CD14-positive monocyte (primary cell): ENCODE measurements around the gene ABHD10. TPM values are rescaled to one million over a fixed set of nuclear protein-coding genes. Genes with fewer than 3 reads are reported as not detected.

Source experiments
- DNase-seq, 3 donors: peaks; one replicate each; pipeline ENCODE4 v3.0.0-alpha.2; 2011 to 2022
- H2AFZ ChIP-seq: 2 replicates; pipeline ENCODE4 v1.6.0; 2012; ENCODE audit warnings: mild to moderate bottlenecking, low read depth, low read length, inconsistent platforms; ENCODE audit not compliant: insufficient read depth, poor library complexity, severe bottlenecking
- H3K27ac ChIP-seq, 2 donors: 1 replicate in 1 of 2; 2 replicates in 1 of 2; pipeline ENCODE4 v1.5.1; 2012 to 2013; ENCODE audit warnings: low read length in 2 of 2, control low read depth in 1 of 2, inconsistent platforms in 1 of 2, low read depth in 1 of 2, mild to moderate bottlenecking in 1 of 2
- H3K27me3 ChIP-seq, 2 donors: one replicate each; pipeline versions ENCODE4 v1.6.0 to v1.6.1; 2011 to 2013; ENCODE audit warnings: low read length in 2 of 2; ENCODE audit not compliant: control insufficient read depth in 2 of 2, insufficient read depth in 2 of 2
- H3K36me3 ChIP-seq, 2 donors: replicated peaks in 1 of 2; 1 replicate in 1 of 2; 2 replicates in 1 of 2; pipeline versions ENCODE4 v1.5.1 to v1.6.1; 2012 to 2013; ENCODE audit warnings: low read length in 2 of 2, control low read depth in 1 of 2, inconsistent platforms in 1 of 2, mild to moderate bottlenecking in 1 of 2; ENCODE audit not compliant: insufficient read depth in 2 of 2, control insufficient read depth in 1 of 2
- H3K4me1 ChIP-seq, 2 donors: 1 replicate in 1 of 2; 2 replicates in 1 of 2; pipeline versions ENCODE4 v1.5.1 to v1.6.1; 2012 to 2013; ENCODE audit warnings: low read length in 2 of 2, control low read depth in 1 of 2, inconsistent platforms in 1 of 2, mild to moderate bottlenecking in 1 of 2, moderate library complexity in 1 of 2; ENCODE audit not compliant: insufficient read depth in 2 of 2, control insufficient read depth in 1 of 2
- H3K4me2 ChIP-seq: replicated peaks from 2 replicates; pipeline ENCODE3; 2012; ENCODE audit warnings: low read length, moderate library complexity, mild to moderate bottlenecking; ENCODE audit not compliant: poor library complexity, severe bottlenecking; ENCODE audit errors: extremely low read depth
- H3K4me3 ChIP-seq, 3 experiments: fragments of 200-600 bp in 1 of 3; sonication (generic) in 1 of 3; replicated peaks in 1 of 3; 1 replicate in 2 of 3; 2 replicates in 1 of 3; pipeline ENCODE4 v1.5.1; 2011 to 2013; ENCODE audit warnings: low read length in 3 of 3, mild to moderate bottlenecking in 3 of 3, control low read depth in 2 of 3, low read depth in 2 of 3, inconsistent platforms in 1 of 3, moderate library complexity in 1 of 3
- H3K79me2 ChIP-seq: 2 replicates; pipeline ENCODE4 v1.6.0; 2012; ENCODE audit warnings: mild to moderate bottlenecking, control low read depth, inconsistent platforms, low read length, moderate library complexity; ENCODE audit not compliant: insufficient read depth
- H3K9ac ChIP-seq: 2 replicates; pipeline ENCODE4 v1.6.0; 2017; ENCODE audit warnings: low read length, mild to moderate bottlenecking; ENCODE audit not compliant: insufficient read depth, poor library complexity, severe bottlenecking
- H3K9me3 ChIP-seq, 2 donors: replicated peaks in 1 of 2; 1 replicate in 1 of 2; 2 replicates in 1 of 2; pipeline versions ENCODE4 v1.5.1 to v1.6.1; 2012 to 2013; ENCODE audit warnings: low read length in 2 of 2, control low read depth in 1 of 2; ENCODE audit not compliant: control insufficient read depth in 1 of 2, insufficient read depth in 1 of 2
- H4K20me1 ChIP-seq: 2 replicates; pipeline ENCODE4 v1.6.0; 2012; ENCODE audit warnings: mild to moderate bottlenecking, low read length, control low read depth, moderate library complexity; ENCODE audit not compliant: insufficient read depth
- H3K27ac Mint-ChIP-seq, 7 donors: one replicate each; pipeline ENCODE4 v1.8.0; 2020; ENCODE audit warnings: mild to moderate bottlenecking in 7 of 7, mixed read lengths in 7 of 7, moderate library complexity in 6 of 7, inconsistent platforms in 2 of 7
- H3K27me3 Mint-ChIP-seq, 3 donors: one replicate each; pipeline ENCODE4 v1.8.0; 2021 to 2022; ENCODE audit warnings: low read depth in 3 of 3, mild to moderate bottlenecking in 3 of 3, mixed read lengths in 3 of 3, moderate library complexity in 3 of 3, inconsistent platforms in 1 of 3
- H3K36me3 Mint-ChIP-seq, 2 donors: one replicate each; pipeline ENCODE4 v1.8.0; 2020; ENCODE audit warnings: mixed read lengths in 2 of 2, inconsistent platforms in 1 of 2, mild to moderate bottlenecking in 1 of 2
- H3K4me1 Mint-ChIP-seq: one replicate; pipeline ENCODE4 v1.8.0; 2020; ENCODE audit warnings: mild to moderate bottlenecking, mixed read lengths
- H3K4me3 Mint-ChIP-seq, 2 donors: one replicate each; pipeline ENCODE4 v1.8.0; 2020; ENCODE audit warnings: mild to moderate bottlenecking in 2 of 2, mixed read lengths in 2 of 2, moderate library complexity in 1 of 2
- H3K9me3 Mint-ChIP-seq, 7 donors: one replicate each; pipeline ENCODE4 v1.8.0; 2020 to 2022; ENCODE audit warnings: mixed read lengths in 7 of 7, mild to moderate bottlenecking in 6 of 7, moderate library complexity in 6 of 7, inconsistent platforms in 2 of 7
- WGBS: methylation state at CpG from one replicate; pipeline ENCODE4 v1.1.5; 2013; ENCODE audit warnings: missing lambda C conversion rate; ENCODE audit not compliant: insufficient coverage; 5-methylcytosine and 5-hydroxymethylcytosine counted together
- intact Hi-C, 2 donors: fragments of 100-400 bp; cut with micrococcal nuclease; formaldehyde crosslinking; loops; one replicate each; pipeline versions ENCODE4 v1.15.0 to v1.15.1; 2023
- polyA plus RNA-seq, 3 donors: library from polyadenylated mRNA; depleted of rRNA in 1 of 3; unstranded in 2 of 3; stranded (reverse) in 1 of 3; fragments of 300-500 nt in 2 of 3; fragments of >200 nt in 1 of 3; fragmentation: Illumina TruSeq in 2 of 3; gene quantifications; 1 replicate in 2 of 3; 2 replicates in 1 of 3; pipeline ENCODE4 v1.2.3, GENCODE V29; 2012 to 2021
- TF ChIP-seq, protein P1 (sequence below): fragments of 200-600 bp; IDR thresholded peaks from one replicate; pipeline ENCODE4 v1.8.0; 2022; ENCODE audit warnings: antibody characterized with exemption, mild to moderate bottlenecking

Gene ABHD10
- polyA plus RNA-seq, 3 donors: 15.2 to 22.3 (median 17.0) TPM

DNA sequence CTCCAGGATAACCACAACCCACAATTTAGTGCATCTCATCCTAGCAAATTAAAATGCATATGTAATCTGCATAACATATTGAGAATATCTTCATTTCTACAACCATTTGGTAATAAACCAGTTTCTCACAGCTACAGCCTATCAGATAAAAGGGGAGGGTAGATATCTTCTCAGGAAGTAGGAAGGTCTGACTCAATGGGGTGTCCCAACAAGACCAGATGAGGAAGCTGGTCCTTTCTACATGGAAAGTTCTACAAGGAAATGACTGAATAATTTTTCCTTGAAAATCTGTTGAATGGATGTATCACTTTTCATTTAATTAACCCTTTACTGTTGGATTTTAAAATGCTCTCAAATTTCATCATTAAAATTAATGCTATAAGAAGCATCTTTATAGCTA lies 38.3 kb downstream of the ABHD10 start:
- no peak overlapping the region for H3K4me3 Mint-ChIP-seq
- no peak overlapping the region for H3K9ac ChIP-seq
- no peak overlapping the region for H2AFZ ChIP-seq
- H3K4me1 Mint-ChIP-seq: peaks cover 17% of the 10 kb centered on the region
- peaks cover 0 to 2% (median 0%) of the 10 kb centered on the region in 3 donors for H3K27me3 Mint-ChIP-seq
- no peaks in the 10 kb centered on the region for H3K36me3 ChIP-seq
- no peak overlapping the region for H3K4me2 ChIP-seq
- intact Hi-C loops: no loop called here
- no peak overlapping the region for H3K27ac ChIP-seq
- no peaks in the 10 kb centered on the region for H3K79me2 ChIP-seq
- TF ChIP-seq, protein P1, sequence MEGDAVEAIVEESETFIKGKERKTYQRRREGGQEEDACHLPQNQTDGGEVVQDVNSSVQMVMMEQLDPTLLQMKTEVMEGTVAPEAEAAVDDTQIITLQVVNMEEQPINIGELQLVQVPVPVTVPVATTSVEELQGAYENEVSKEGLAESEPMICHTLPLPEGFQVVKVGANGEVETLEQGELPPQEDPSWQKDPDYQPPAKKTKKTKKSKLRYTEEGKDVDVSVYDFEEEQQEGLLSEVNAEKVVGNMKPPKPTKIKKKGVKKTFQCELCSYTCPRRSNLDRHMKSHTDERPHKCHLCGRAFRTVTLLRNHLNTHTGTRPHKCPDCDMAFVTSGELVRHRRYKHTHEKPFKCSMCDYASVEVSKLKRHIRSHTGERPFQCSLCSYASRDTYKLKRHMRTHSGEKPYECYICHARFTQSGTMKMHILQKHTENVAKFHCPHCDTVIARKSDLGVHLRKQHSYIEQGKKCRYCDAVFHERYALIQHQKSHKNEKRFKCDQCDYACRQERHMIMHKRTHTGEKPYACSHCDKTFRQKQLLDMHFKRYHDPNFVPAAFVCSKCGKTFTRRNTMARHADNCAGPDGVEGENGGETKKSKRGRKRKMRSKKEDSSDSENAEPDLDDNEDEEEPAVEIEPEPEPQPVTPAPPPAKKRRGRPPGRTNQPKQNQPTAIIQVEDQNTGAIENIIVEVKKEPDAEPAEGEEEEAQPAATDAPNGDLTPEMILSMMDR: no peak
- H3K27ac Mint-ChIP-seq: no peak overlapping the region
- H3K27me3 ChIP-seq: no peaks in the 10 kb centered on the region
- no peaks in the 10 kb centered on the region for H4K20me1 ChIP-seq
- no peaks in the 10 kb centered on the region for H3K36me3 Mint-ChIP-seq
- H3K4me3 ChIP-seq: no peak overlapping the region
- DNase-seq: peak; percentile 12 to 62 (median 33)
- peaks cover 8 to 11% of the 10 kb centered on the region in 2 donors for H3K4me1 ChIP-seq
- no peaks in the 10 kb centered on the region for H3K9me3 ChIP-seq
- H3K9me3 Mint-ChIP-seq: peaks cover 0 to 6% (median 0%) of the 10 kb centered on the region in 7 donors

DNA sequence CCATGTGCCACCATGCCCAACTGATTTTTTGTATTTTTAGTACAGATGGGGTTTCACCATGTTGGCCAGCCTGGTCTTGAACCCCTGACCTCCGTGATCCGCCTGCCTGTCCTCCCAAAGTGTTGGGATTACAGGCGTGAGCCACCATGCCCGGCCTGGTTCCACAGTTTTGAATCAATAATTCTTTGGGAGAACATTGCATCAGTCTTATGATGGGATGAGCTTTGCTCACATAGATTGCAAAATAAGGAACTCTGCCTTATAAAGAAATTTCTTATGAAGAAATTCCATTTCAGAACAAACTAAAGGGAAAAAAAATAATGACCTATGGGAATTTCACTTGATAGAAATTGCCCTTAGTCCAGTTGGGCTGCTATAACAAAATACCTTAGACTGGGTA lies 39.9 kb downstream of the ABHD10 start:
- Histone ChIP-seq H3K4me2 (no peak overlapping the region), H3K9ac (no peak overlapping the region), H3K4me3 (no peak overlapping the region), H3K27ac (no peak overlapping the region), H3K27me3 (no peaks in the 10 kb centered on the region), H3K4me1 (peaks cover 6 to 7% of the 10 kb centered on the region in 2 donors), H3K36me3 (no peaks in the 10 kb centered on the region), H4K20me1 (no peaks in the 10 kb centered on the region), H3K9me3 (no peaks in the 10 kb centered on the region), H3K79me2 (no peaks in the 10 kb centered on the region), H2AFZ (no peak overlapping the region)
- intact Hi-C loops: no loop called here
- peaks cover 0 to 8% (median 5%) of the 10 kb centered on the region in 7 donors for H3K9me3 Mint-ChIP-seq
- 100% methylated on average over 3 of the region's 4 CpGs for WGBS
- TF ChIP-seq, protein P1: no peak
- no peaks in the 10 kb centered on the region for H3K36me3 Mint-ChIP-seq
- no peak overlapping the region for H3K4me3 Mint-ChIP-seq
- no peak overlapping the region for H3K27ac Mint-ChIP-seq
- H3K4me1 Mint-ChIP-seq: peaks cover 14% of the 10 kb centered on the region
- DNase-seq: no peak
- H3K27me3 Mint-ChIP-seq: no peaks in the 10 kb centered on the region
